ENCODE data around the gene LYST.

The LYST gene

DNA sequence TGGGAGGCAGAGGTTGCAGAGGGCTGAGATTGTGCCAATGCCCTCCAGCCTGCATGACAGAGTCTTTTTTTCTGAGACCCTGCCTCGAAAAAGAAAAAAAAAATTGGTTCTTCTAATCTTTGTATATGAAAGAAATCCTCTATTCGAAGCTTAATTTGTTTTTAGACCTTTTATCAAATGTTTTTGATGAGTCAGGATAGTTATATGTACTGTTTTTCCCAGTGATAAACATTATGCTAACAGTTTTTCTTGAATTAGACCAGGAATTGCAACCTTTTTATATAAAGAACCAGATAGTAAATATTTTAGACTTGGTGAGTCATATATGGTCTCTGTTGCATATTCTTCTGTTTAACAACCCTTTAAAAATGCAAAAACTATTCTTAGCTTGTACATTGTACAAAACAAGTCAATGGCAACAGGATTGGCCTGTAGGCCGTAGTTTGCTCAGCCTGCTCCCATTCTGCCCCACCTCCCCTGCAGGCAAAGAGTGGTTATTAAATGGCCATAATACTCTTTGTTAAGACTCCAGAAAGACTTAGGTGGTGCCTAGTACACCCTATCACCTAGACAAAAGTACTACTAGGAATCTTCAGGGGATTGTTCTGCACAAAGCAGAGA is 45.2 kb downstream of the LYST start:
- Histone ChIP-seq H3K9me3 (ENCODE audit: insufficient read depth, low read depth, low read length) (no peaks in the 10 kb centered on the region), H2AFZ (ENCODE audit: low read length) (no peak overlapping the region), H4K20me1 (ENCODE audit: insufficient read depth, low read length, poor library complexity, severe bottlenecking) (no peaks in the 10 kb centered on the region), H3K9ac (ENCODE audit: low read depth, low read length, poor library complexity, severe bottlenecking) (no peak overlapping the region), H3K27me3 (ENCODE audit: insufficient read depth, low read length, poor library complexity, severe bottlenecking) (no peaks in the 10 kb centered on the region), H3K4me2 (ENCODE audit: low read depth, low read length, poor library complexity, severe bottlenecking) (no peak overlapping the region), H3K36me3 (ENCODE audit: insufficient read depth, low read length) (no peaks in the 10 kb centered on the region), H3K9me2 (replicated peaks; ENCODE audit: low read depth, low read length) (no peaks in the 10 kb centered on the region), H3F3A (ENCODE audit: low read depth) (no peaks in the 10 kb centered on the region), H3K4me1 (ENCODE audit: insufficient read depth, low read length, poor library complexity, severe bottlenecking) (no peaks in the 10 kb centered on the region), H3K79me2 (ENCODE audit: insufficient read depth, low read length) (no peaks in the 10 kb centered on the region), H3K4me3 (ENCODE audit: low read length, poor library complexity, severe bottlenecking) (no peak overlapping the region)
- TF ChIP-seq, protein P1, sequence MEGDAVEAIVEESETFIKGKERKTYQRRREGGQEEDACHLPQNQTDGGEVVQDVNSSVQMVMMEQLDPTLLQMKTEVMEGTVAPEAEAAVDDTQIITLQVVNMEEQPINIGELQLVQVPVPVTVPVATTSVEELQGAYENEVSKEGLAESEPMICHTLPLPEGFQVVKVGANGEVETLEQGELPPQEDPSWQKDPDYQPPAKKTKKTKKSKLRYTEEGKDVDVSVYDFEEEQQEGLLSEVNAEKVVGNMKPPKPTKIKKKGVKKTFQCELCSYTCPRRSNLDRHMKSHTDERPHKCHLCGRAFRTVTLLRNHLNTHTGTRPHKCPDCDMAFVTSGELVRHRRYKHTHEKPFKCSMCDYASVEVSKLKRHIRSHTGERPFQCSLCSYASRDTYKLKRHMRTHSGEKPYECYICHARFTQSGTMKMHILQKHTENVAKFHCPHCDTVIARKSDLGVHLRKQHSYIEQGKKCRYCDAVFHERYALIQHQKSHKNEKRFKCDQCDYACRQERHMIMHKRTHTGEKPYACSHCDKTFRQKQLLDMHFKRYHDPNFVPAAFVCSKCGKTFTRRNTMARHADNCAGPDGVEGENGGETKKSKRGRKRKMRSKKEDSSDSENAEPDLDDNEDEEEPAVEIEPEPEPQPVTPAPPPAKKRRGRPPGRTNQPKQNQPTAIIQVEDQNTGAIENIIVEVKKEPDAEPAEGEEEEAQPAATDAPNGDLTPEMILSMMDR (conservative IDR thresholded peaks at IDR 0.05; ENCODE audit: low read length): no peak
- TF ChIP-seq EZH2phosphoT487 (IDR thresholded peaks at IDR 0.05; ENCODE audit: borderline replicate concordance): no peak

DNA sequence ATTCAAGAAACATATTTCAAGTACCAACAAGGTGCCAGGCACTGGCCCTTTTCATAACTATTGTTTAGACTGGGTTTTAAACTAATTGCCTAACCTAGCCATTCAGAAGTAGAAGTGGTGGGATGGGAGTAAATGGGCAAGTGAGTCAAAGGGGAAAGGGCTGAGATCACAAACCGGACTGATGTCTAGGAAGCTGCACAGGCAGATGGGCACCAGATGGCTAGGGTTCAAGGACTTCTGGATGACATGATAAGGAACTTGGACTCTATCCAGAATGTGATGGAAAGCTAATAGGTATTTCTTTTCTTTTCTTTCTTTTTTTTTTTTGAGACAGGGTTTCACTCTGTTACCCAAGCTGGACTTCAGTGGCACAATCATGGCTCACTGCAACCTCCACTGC is 46.6 kb downstream of the LYST start:
- Histone ChIP-seq H3K9me3 (ENCODE audit: insufficient read depth, low read depth, low read length) (no peaks in the 10 kb centered on the region), H3K4me3 (ENCODE audit: low read length, poor library complexity, severe bottlenecking) (no peak overlapping the region), H3K4me1 (ENCODE audit: insufficient read depth, low read length, poor library complexity, severe bottlenecking) (no peaks in the 10 kb centered on the region), H4K20me1 (ENCODE audit: insufficient read depth, low read length, poor library complexity, severe bottlenecking) (no peaks in the 10 kb centered on the region), H3K79me2 (ENCODE audit: insufficient read depth, low read length) (no peaks in the 10 kb centered on the region), H3K9ac (ENCODE audit: low read depth, low read length, poor library complexity, severe bottlenecking) (no peak overlapping the region), H3K9me2 (replicated peaks; ENCODE audit: low read depth, low read length) (no peaks in the 10 kb centered on the region), H3K27me3 (ENCODE audit: insufficient read depth, low read length, poor library complexity, severe bottlenecking) (no peaks in the 10 kb centered on the region), H3K4me2 (ENCODE audit: low read depth, low read length, poor library complexity, severe bottlenecking) (no peak overlapping the region), H3K36me3 (ENCODE audit: insufficient read depth, low read length) (no peaks in the 10 kb centered on the region), H3F3A (ENCODE audit: low read depth) (no peaks in the 10 kb centered on the region), H2AFZ (ENCODE audit: low read length) (no peak overlapping the region)
- TF ChIP-seq, protein P1 (conservative IDR thresholded peaks at IDR 0.05; ENCODE audit: low read length): no peak
- no peak for TF ChIP-seq EZH2phosphoT487 (IDR thresholded peaks at IDR 0.05; ENCODE audit: borderline replicate concordance)

DNA sequence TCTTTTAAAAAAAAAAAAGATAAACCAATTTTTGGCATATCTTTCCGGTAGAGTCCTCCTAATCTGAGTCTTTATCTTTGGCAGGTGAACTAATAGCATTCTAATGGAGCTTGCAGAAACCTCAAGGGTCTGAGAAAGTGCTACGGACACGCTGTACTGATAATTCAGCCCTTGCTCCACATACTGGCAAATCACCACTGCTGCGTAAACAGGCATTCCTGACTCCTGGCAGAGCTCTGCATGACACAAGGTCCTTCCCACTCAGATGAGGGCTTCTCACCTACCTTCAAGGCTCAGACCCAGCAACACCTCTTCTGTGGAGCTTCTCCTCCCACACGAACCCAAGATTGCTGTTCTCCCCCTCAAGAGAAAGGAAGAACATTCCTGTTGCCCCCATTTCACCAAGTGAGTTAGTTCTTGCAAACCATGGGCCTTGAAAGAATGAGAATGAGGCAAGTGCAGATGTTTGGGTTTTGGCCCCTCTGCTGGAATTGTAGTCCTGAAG is 48.0 kb downstream of the LYST start:
- Histone ChIP-seq H3K4me1 (ENCODE audit: insufficient read depth, low read length, poor library complexity, severe bottlenecking) (no peaks in the 10 kb centered on the region), H3K36me3 (ENCODE audit: insufficient read depth, low read length) (no peaks in the 10 kb centered on the region), H3K9me3 (ENCODE audit: insufficient read depth, low read depth, low read length) (no peaks in the 10 kb centered on the region), H3K79me2 (ENCODE audit: insufficient read depth, low read length) (no peaks in the 10 kb centered on the region), H4K20me1 (ENCODE audit: insufficient read depth, low read length, poor library complexity, severe bottlenecking) (no peaks in the 10 kb centered on the region), H2AFZ (ENCODE audit: low read length) (no peak overlapping the region), H3K9ac (ENCODE audit: low read depth, low read length, poor library complexity, severe bottlenecking) (no peak overlapping the region), H3K4me2 (ENCODE audit: low read depth, low read length, poor library complexity, severe bottlenecking) (no peak overlapping the region), H3F3A (ENCODE audit: low read depth) (no peaks in the 10 kb centered on the region), H3K27me3 (ENCODE audit: insufficient read depth, low read length, poor library complexity, severe bottlenecking) (no peaks in the 10 kb centered on the region), H3K4me3 (ENCODE audit: low read length, poor library complexity, severe bottlenecking) (no peak overlapping the region), H3K9me2 (replicated peaks; ENCODE audit: low read depth, low read length) (no peaks in the 10 kb centered on the region)
- no peak for TF ChIP-seq EZH2phosphoT487 (IDR thresholded peaks at IDR 0.05; ENCODE audit: borderline replicate concordance)
- TF ChIP-seq, protein P1 (conservative IDR thresholded peaks at IDR 0.05; ENCODE audit: low read length): no peak
